ENCODE data around the gene MLXIP. TPM values are rescaled to one million over a fixed set of nuclear protein-coding genes. Genes with fewer than 3 reads are reported as not detected.

The MLXIP gene
- total RNA-seq, 1 donor from 2014 or later = 59.2 TPM

GRCh38 chr12:122182887-122183587 lies 104.5 kb downstream of the MLXIP start, which contains the start of gene LRRC43:
TSS of gene LRRC43 (plus strand) at chr12:122183123. CDS start at chr12:122183145, 22 bp downstream.
- intact Hi-C loops (cut with micrococcal nuclease) = loop anchor here (2.0 kb wide), 1 partner anchor 16 kb away; no protein-coding TSS in a partner anchor

- intact Hi-C loops (cut with micrococcal nuclease) = loop anchor here (2.0 kb wide), 1 partner anchor 17 kb away; no protein-coding TSS in a partner anchor
Observed at GRCh38 chr12:122183588-122183940, 105.0 kb downstream of the MLXIP start.

- intact Hi-C loops (cut with micrococcal nuclease) = no loop called here
Observed at GRCh38 chr12:122184517-122184916, 106.0 kb downstream of the MLXIP start.

GRCh38 chr12:122185079-122185478 lies 106.5 kb downstream of the MLXIP start:
- intact Hi-C loops (cut with micrococcal nuclease) = no loop called here

- intact Hi-C loops (cut with micrococcal nuclease) = no loop called here
Observed at GRCh38 chr12:122185494-122186082, 107.0 kb downstream of the MLXIP start.

- intact Hi-C loops (cut with micrococcal nuclease) = no loop called here
Observed at GRCh38 chr12:122187466-122187865, 108.9 kb downstream of the MLXIP start.

GRCh38 chr12:122189626-122190475 lies 111.3 kb downstream of the MLXIP start:
- intact Hi-C loops (cut with micrococcal nuclease) = loop anchor here (2.0 kb wide), 2 partner anchors 29 to 67 kb away; no protein-coding TSS in a partner anchor

- intact Hi-C loops (cut with micrococcal nuclease) = loop anchor here (1.0 to 2.0 kb wide), 4 partner anchors 30 to 137 kb away; no protein-coding TSS in a partner anchor
Observed at GRCh38 chr12:122190842-122191668, 112.5 kb downstream of the MLXIP start.

GRCh38 chr12:122192441-122192840 lies 113.9 kb downstream of the MLXIP start:
- intact Hi-C loops (cut with micrococcal nuclease) = no loop called here

- intact Hi-C loops (cut with micrococcal nuclease) = no loop called here
Observed at GRCh38 chr12:122194804-122195203, 116.2 kb downstream of the MLXIP start.

- intact Hi-C loops (cut with micrococcal nuclease) = no loop called here
Observed at GRCh38 chr12:122195405-122195804, 116.8 kb downstream of the MLXIP start.

Other genes starting within 250 kb of the MLXIP start
- gene HPD, start 219.9 kb upstream of the MLXIP start, total RNA-seq = not detected in 2 replicates
- 57.9 and 62.1 TPM in 2 replicates for gene PSMD9, start 190.0 kb upstream of the MLXIP start, total RNA-seq
- 0.96 and 1.3 TPM in 2 replicates for gene CFAP251, start 160.2 kb upstream of the MLXIP start, total RNA-seq
- 5.2 and 6.2 TPM in 2 replicates for gene BCL7A, start 56.9 kb upstream of the MLXIP start, total RNA-seq
- gene IL31, start 95.5 kb downstream of the MLXIP start, total RNA-seq = 0.24 TPM in 1 of 2 replicates, not detected in the other
- 0.29 TPM in 1 of 2 replicates, not detected in the other for gene LRRC43, start 104.4 kb downstream of the MLXIP start, total RNA-seq
- gene B3GNT4, start 125.0 kb downstream of the MLXIP start, total RNA-seq = 0.12 and 0.32 TPM in 2 replicates
- 44.2 and 45.1 TPM in 2 replicates for gene DIABLO, start 147.3 kb downstream of the MLXIP start, total RNA-seq
- gene VPS33A, start 187.7 kb downstream of the MLXIP start, total RNA-seq = 31.9 and 32.8 TPM in 2 replicates

Measured in T-helper 1 cell treated with Interleukin-12 subunit alpha and Interleukin-12 subunit beta and Interleukin-4 antibody, amounts not matched to agents 30 ng/mL and 1 ng/mL, for 36 hours (primary cell).